Measurements from ENCODE around the gene CABCOCO1. TPM values are rescaled to one million over a fixed set of nuclear protein-coding genes. Genes with fewer than 3 reads are reported as not detected.

Gene CABCOCO1
- total RNA-seq, 1 donor: 2.2 TPM

DNA sequence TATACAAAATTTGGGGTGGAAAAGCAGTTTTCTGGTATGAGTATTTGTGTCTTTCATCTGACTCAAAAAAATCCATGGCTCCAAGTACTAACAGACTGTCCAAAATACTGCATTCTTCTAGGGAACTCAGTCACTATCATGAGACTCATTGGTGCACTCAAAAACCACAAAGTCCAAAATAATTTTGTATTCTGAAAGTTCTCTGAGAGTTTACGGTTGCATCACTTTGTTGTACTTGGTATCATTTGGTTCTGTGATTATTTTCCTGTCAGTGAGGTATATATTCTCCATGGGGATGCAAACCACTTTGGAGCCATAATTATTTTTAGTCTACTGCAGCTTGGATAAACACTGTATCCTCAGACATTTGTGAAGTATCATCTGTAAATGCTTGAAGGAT, 28.0 kb upstream of the CABCOCO1 start:
- no peaks in the 10 kb centered on the region for H3K36me3 ChIP-seq (ENCODE audit: insufficient read depth, low read length)
- no peak overlapping the region for H2AFZ ChIP-seq (ENCODE audit: low read length)
- DNase-seq (ENCODE audit: insufficient read length, low spot score, missing footprints): no peak
- H3K27ac ChIP-seq (ENCODE audit: low read depth, low read length): peak overlapping the region; percentile 83
- TF ChIP-seq, protein P1, sequence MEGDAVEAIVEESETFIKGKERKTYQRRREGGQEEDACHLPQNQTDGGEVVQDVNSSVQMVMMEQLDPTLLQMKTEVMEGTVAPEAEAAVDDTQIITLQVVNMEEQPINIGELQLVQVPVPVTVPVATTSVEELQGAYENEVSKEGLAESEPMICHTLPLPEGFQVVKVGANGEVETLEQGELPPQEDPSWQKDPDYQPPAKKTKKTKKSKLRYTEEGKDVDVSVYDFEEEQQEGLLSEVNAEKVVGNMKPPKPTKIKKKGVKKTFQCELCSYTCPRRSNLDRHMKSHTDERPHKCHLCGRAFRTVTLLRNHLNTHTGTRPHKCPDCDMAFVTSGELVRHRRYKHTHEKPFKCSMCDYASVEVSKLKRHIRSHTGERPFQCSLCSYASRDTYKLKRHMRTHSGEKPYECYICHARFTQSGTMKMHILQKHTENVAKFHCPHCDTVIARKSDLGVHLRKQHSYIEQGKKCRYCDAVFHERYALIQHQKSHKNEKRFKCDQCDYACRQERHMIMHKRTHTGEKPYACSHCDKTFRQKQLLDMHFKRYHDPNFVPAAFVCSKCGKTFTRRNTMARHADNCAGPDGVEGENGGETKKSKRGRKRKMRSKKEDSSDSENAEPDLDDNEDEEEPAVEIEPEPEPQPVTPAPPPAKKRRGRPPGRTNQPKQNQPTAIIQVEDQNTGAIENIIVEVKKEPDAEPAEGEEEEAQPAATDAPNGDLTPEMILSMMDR (IDR thresholded peaks at IDR 0.05; ENCODE audit: extremely low read depth, low read depth, low read length): no peak
- H3K4me1 ChIP-seq (ENCODE audit: insufficient read depth, low read length): peaks cover 38% of the 10 kb centered on the region
- H4K20me1 ChIP-seq (ENCODE audit: insufficient read depth, low read length): no peaks in the 10 kb centered on the region
- H3K4me2 ChIP-seq (ENCODE audit: insufficient read depth, low read length): peak overlapping the region; percentile 53
- H3K9me3 ChIP-seq (ENCODE audit: low read depth, low read length): no peaks in the 10 kb centered on the region
- no peaks in the 10 kb centered on the region for H3K79me2 ChIP-seq (ENCODE audit: insufficient read depth, low read length)
- H3K27me3 ChIP-seq (ENCODE audit: insufficient read depth, low read length): no peaks in the 10 kb centered on the region
- H3K4me3 ChIP-seq (ENCODE audit: insufficient read depth, low read length): no peak overlapping the region

DNA sequence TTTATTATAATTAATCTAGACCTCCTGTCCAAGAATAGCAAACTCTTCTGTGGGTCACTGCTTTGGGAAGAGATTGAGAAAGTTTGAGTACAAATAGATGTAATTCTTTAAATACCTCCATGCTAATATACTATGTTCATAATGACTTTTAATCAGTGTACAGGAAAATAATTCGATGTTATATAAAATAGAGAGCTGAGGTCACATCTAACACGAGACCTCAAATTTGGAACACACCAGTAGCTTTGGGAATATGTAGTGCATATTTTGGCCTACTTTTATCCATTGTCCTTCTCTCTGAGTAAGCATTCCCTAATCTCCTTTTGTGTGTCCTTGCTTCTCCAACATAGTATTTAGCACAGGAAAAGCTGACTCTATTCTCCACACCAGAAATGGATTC, 27.3 kb upstream of the CABCOCO1 start:
- Histone ChIP-seq H4K20me1 (ENCODE audit: insufficient read depth, low read length) (no peaks in the 10 kb centered on the region), H3K4me3 (ENCODE audit: insufficient read depth, low read length) (no peak overlapping the region), H3K27me3 (ENCODE audit: insufficient read depth, low read length) (no peaks in the 10 kb centered on the region), H3K27ac (ENCODE audit: low read depth, low read length) (peak overlapping the region; percentile 83), H2AFZ (ENCODE audit: low read length) (no peak overlapping the region), H3K4me1 (ENCODE audit: insufficient read depth, low read length) (peaks cover 38% of the 10 kb centered on the region), H3K4me2 (ENCODE audit: insufficient read depth, low read length) (peak overlapping the region; percentile 25), H3K9me3 (ENCODE audit: low read depth, low read length) (no peaks in the 10 kb centered on the region), H3K79me2 (ENCODE audit: insufficient read depth, low read length) (no peaks in the 10 kb centered on the region), H3K36me3 (ENCODE audit: insufficient read depth, low read length) (no peaks in the 10 kb centered on the region)
- DNase-seq (ENCODE audit: insufficient read length, low spot score, missing footprints): no peak
- TF ChIP-seq, protein P1 (IDR thresholded peaks at IDR 0.05; ENCODE audit: extremely low read depth, low read depth, low read length): no peak

- no peak for DNase-seq (ENCODE audit: insufficient read length, low spot score, missing footprints)
- peak overlapping the region; percentile 25 for H3K4me2 ChIP-seq (ENCODE audit: insufficient read depth, low read length)
Observed at GRCh38 chr10:61635932-61636331, 26.8 kb upstream of the CABCOCO1 start.

GRCh38 chr10:61639952-61640351, 22.8 kb upstream of the CABCOCO1 start:
- Histone ChIP-seq H3K4me1 (ENCODE audit: insufficient read depth, low read length) (peaks cover 33% of the 10 kb centered on the region), H3K36me3 (ENCODE audit: insufficient read depth, low read length) (no peaks in the 10 kb centered on the region), H3K4me3 (ENCODE audit: insufficient read depth, low read length) (no peak overlapping the region), H3K27ac (ENCODE audit: low read depth, low read length) (no peak overlapping the region), H4K20me1 (ENCODE audit: insufficient read depth, low read length) (no peaks in the 10 kb centered on the region), H3K27me3 (ENCODE audit: insufficient read depth, low read length) (no peaks in the 10 kb centered on the region), H3K79me2 (ENCODE audit: insufficient read depth, low read length) (no peaks in the 10 kb centered on the region), H3K9me3 (ENCODE audit: low read depth, low read length) (no peaks in the 10 kb centered on the region), H3K4me2 (ENCODE audit: insufficient read depth, low read length) (no peak overlapping the region), H2AFZ (ENCODE audit: low read length) (no peak overlapping the region)
- TF ChIP-seq, protein P1 (IDR thresholded peaks at IDR 0.05; ENCODE audit: extremely low read depth, low read depth, low read length): no peak
- DNase-seq (ENCODE audit: insufficient read length, low spot score, missing footprints): no peak

More at GRCh38 chr10:61635932-61636331, 26.8 kb upstream of the CABCOCO1 start:
- no peaks in the 10 kb centered on the region for H3K9me3 ChIP-seq (ENCODE audit: low read depth, low read length)
- no peak overlapping the region for H3K4me3 ChIP-seq (ENCODE audit: insufficient read depth, low read length)
- H3K27me3 ChIP-seq (ENCODE audit: insufficient read depth, low read length): no peaks in the 10 kb centered on the region
- no peaks in the 10 kb centered on the region for H4K20me1 ChIP-seq (ENCODE audit: insufficient read depth, low read length)
- H3K36me3 ChIP-seq (ENCODE audit: insufficient read depth, low read length): no peaks in the 10 kb centered on the region
- TF ChIP-seq, protein P1 (IDR thresholded peaks at IDR 0.05; ENCODE audit: extremely low read depth, low read depth, low read length): no peak
- peak overlapping the region; percentile 83 for H3K27ac ChIP-seq (ENCODE audit: low read depth, low read length)
- peaks cover 38% of the 10 kb centered on the region for H3K4me1 ChIP-seq (ENCODE audit: insufficient read depth, low read length)
- H3K79me2 ChIP-seq (ENCODE audit: insufficient read depth, low read length): no peaks in the 10 kb centered on the region
- H2AFZ ChIP-seq (ENCODE audit: low read length): no peak overlapping the region
